Rectal smooth muscle tissue (tissue), 1 donor: ENCODE measurements around the gene KHDRBS2.

Source experiments
- H3K27ac ChIP-seq: one replicate; pipeline ENCODE4 v1.7.0; 2013; ENCODE audit warnings: low read depth, low read length, inconsistent platforms
- H3K27me3 ChIP-seq: one replicate; pipeline ENCODE4 v1.7.0; 2013; ENCODE audit warnings: low read length; ENCODE audit not compliant: control insufficient read depth, insufficient read depth
- H3K36me3 ChIP-seq: one replicate; pipeline ENCODE4 v1.7.0; 2013; ENCODE audit warnings: low read length; ENCODE audit not compliant: control insufficient read depth, insufficient read depth
- H3K4me1 ChIP-seq: one replicate; pipeline ENCODE4 v1.7.0; 2013; ENCODE audit warnings: low read length; ENCODE audit not compliant: control insufficient read depth, insufficient read depth
- H3K4me3 ChIP-seq: one replicate; pipeline ENCODE4 v1.7.0; 2013; ENCODE audit warnings: low read length
- H3K9ac ChIP-seq: one replicate; pipeline ENCODE4 v1.7.0; 2013; ENCODE audit warnings: low read length

KHDRBS2 gene

GRCh38 chr6:61886608-61887259 lies 399.3 kb downstream of the KHDRBS2 start:
- Histone ChIP-seq H3K4me1 (no peaks in the 10 kb centered on the region), H3K27me3 (no peaks in the 10 kb centered on the region), H3K27ac (no peak overlapping the region)

GRCh38 chr6:61869632-61870400 lies 416.2 kb downstream of the KHDRBS2 start:
- Histone ChIP-seq H3K27ac (no peak overlapping the region), H3K4me3 (no peak overlapping the region), H3K27me3 (no peaks in the 10 kb centered on the region)

More at GRCh38 chr6:61886608-61887259, 399.3 kb downstream of the KHDRBS2 start:
- no peaks in the 10 kb centered on the region for H3K36me3 ChIP-seq
- no peak overlapping the region for H3K9ac ChIP-seq
- no peak overlapping the region for H3K4me3 ChIP-seq

DNA sequence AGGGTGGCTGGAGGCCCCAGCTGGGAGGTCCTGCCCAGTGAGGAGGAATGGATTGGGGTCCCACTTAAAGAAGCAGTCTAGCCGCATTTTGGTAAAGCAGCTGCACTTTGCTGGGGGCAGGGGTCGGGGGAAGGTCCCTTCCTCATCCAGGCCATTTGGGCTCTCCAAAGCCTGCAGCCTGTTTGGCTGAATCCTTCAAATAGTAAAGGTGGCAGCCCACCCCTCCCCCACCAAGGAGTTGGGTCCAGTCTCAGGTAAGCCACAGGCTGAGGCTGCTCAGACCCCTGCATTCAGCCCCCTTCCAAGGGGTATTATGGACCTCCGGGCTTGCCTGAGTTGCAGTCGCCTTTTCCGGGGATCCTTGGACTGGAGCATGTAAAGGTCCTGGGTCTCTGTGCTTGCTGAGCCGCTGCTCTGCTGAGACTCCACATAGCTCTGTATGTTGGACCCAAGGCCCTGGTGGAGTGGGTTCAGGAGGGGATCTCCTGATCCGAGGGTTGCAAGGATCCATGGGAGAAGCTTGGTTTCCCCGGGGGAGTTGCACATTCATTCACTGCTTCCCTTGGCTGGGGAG lies 417.4 kb downstream of the KHDRBS2 start:
- no peaks in the 10 kb centered on the region for H3K4me1 ChIP-seq
- no peak overlapping the region for H3K9ac ChIP-seq
- no peaks in the 10 kb centered on the region for H3K36me3 ChIP-seq
- H3K27ac ChIP-seq, result no peak overlapping the region
- H3K27me3 ChIP-seq, result no peaks in the 10 kb centered on the region
- no peak overlapping the region for H3K4me3 ChIP-seq

More at GRCh38 chr6:61869632-61870400, 416.2 kb downstream of the KHDRBS2 start:
- H3K36me3 ChIP-seq, result no peaks in the 10 kb centered on the region
- no peak overlapping the region for H3K9ac ChIP-seq
- H3K4me1 ChIP-seq, result no peaks in the 10 kb centered on the region

DNA sequence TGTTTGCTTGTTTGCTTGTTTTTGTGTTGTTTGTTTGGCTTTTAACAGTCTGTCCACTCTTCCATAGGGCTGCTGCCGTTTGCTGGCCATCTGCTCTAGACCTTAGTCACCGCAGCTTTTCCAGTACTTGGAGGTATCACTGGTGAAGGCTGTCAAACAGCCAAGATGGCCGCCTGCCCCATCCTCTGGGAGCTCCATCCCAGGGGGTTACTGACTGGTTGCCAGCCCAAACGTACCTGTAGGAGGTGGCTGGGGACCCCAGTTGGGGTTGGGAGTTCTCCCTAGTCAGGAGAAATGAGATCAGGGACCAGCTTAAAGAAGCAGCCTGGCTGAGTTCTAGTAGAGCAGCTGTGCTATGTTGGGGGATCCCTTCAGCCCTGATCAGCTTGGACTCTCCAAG lies 418.4 kb downstream of the KHDRBS2 start:
- H3K4me1 ChIP-seq, result no peaks in the 10 kb centered on the region
- H3K27ac ChIP-seq, result no peak overlapping the region
- H3K4me3 ChIP-seq, result no peak overlapping the region
- no peaks in the 10 kb centered on the region for H3K36me3 ChIP-seq
- no peak overlapping the region for H3K9ac ChIP-seq
- no peaks in the 10 kb centered on the region for H3K27me3 ChIP-seq

DNA sequence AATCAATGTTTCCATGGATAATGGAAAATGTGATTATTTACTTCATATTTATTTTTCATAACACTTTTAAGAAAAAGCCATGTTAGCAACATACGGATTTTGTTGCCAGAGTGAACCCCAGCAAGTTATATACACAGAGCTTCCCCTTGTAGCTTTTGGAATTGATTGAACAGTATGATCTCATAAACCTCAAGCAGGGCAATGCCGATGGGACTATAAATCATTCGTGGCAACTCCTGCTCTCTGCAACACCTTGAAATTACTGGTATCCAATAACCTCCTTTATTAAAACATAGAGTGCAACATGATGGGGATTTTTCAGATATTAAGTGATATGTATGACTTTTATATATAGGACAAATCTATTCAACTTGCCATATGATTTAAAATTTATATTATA lies 428.5 kb downstream of the KHDRBS2 start:
- Histone ChIP-seq H3K4me1 (no peaks in the 10 kb centered on the region), H3K36me3 (no peaks in the 10 kb centered on the region), H3K27me3 (no peaks in the 10 kb centered on the region), H3K9ac (no peak overlapping the region), H3K4me3 (no peak overlapping the region), H3K27ac (no peak overlapping the region)

DNA sequence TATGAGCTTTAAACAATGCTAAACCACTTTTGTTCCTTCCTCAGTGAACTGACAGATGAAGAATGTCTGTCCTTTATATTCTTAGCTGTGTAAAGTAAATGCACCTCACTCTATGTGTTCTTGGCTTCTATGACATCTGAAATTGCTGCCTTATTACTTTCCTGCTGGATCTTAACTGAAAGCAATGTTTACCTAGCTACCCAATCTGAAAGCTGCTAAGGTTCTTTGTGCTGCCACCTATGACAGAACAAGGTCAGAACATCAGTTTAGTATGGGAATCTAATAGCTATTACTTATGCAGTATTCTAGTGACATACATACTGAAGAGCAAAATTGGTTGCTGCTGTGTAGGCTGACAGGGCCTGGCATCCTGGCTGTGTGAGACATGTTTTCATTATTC lies 444.1 kb downstream of the KHDRBS2 start:
- no peak overlapping the region for H3K27ac ChIP-seq
- H3K27me3 ChIP-seq, result no peaks in the 10 kb centered on the region

DNA sequence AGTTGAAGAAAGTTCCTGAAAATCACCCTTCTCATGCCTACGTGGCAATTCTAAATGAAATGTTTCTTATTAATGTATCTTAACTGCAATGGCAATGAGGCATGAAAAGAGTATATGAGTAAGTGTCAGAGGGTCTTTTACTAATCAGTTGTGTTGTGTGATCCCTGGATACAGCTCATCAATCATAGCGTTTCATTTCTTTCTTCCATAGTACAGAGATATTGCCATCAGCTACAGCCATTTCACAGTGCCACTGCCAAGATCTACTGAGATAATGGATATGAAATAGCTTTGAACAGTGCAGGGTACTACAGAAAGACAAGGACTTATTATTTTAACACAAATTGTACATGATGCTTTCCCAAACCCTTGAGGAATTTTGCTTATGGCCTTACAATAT lies 450.8 kb downstream of the KHDRBS2 start:
- H3K4me3 ChIP-seq, result no peak overlapping the region
- no peaks in the 10 kb centered on the region for H3K27me3 ChIP-seq
- H3K27ac ChIP-seq, result no peak overlapping the region
- H3K4me1 ChIP-seq, result no peaks in the 10 kb centered on the region
- no peaks in the 10 kb centered on the region for H3K36me3 ChIP-seq
- no peak overlapping the region for H3K9ac ChIP-seq

More for the DNA sequence above, 444.1 kb downstream of the KHDRBS2 start:
- Histone ChIP-seq H3K4me3 (no peak overlapping the region), H3K9ac (no peak overlapping the region), H3K36me3 (no peaks in the 10 kb centered on the region), H3K4me1 (no peaks in the 10 kb centered on the region)

- no peaks in the 10 kb centered on the region for H3K36me3 ChIP-seq
- no peaks in the 10 kb centered on the region for H3K27me3 ChIP-seq
- H3K27ac ChIP-seq, result no peak overlapping the region
- no peaks in the 10 kb centered on the region for H3K4me1 ChIP-seq
- no peak overlapping the region for H3K4me3 ChIP-seq
- no peak overlapping the region for H3K9ac ChIP-seq
These were observed 452.8 kb downstream of the KHDRBS2 start for GRCh38 chr6:61833176-61833755.

DNA sequence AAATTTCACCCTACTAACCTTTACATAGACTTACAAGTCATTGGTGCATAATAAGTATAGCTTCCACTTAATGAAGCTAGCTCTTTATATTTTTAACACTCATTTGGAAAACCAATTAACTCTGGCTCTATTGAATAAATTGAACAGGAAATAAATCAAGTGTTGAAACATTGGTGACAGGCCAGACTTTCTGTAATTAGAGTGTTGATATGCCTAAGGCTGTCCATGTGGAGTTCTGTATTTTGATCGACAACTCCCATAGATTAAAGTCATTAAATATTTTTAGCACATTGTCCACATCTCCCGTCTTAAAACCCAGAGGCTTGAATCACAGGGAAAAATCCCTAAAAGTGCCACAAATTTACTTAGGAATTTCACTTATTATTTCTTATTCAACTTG lies 468.3 kb downstream of the KHDRBS2 start:
- no peak overlapping the region for H3K27ac ChIP-seq
- no peaks in the 10 kb centered on the region for H3K27me3 ChIP-seq
- H3K9ac ChIP-seq, result no peak overlapping the region
- no peak overlapping the region for H3K4me3 ChIP-seq
- H3K36me3 ChIP-seq, result no peaks in the 10 kb centered on the region
- H3K4me1 ChIP-seq, result no peaks in the 10 kb centered on the region

DNA sequence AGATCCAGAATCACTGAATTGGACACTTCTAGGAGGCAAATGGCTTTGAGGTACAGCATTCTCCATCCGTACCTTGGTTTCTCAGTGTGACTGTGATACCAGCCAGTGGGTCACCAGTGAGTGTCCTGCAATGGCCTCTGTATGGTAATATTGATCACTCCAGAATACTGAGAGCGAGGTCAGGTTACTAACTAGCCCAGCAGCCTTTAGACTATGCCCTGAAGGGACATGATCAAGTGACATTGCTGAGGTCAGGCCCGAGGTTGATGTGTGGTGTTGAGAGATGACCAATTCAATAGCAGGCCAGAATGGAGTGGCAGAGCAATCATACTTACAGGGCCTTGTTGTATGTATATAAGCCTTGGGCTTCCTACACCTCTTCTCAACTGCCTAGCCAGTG lies 476.0 kb downstream of the KHDRBS2 start:
- Histone ChIP-seq H3K36me3 (no peaks in the 10 kb centered on the region), H3K27ac (no peak overlapping the region), H3K4me3 (no peak overlapping the region), H3K27me3 (no peaks in the 10 kb centered on the region), H3K4me1 (no peaks in the 10 kb centered on the region), H3K9ac (no peak overlapping the region)

- Histone ChIP-seq H3K27ac (no peak overlapping the region), H3K36me3 (no peaks in the 10 kb centered on the region), H3K27me3 (no peaks in the 10 kb centered on the region), H3K4me3 (no peak overlapping the region), H3K4me1 (no peaks in the 10 kb centered on the region), H3K9ac (no peak overlapping the region)
These were observed 476.9 kb downstream of the KHDRBS2 start for GRCh38 chr6:61809004-61809595.

DNA sequence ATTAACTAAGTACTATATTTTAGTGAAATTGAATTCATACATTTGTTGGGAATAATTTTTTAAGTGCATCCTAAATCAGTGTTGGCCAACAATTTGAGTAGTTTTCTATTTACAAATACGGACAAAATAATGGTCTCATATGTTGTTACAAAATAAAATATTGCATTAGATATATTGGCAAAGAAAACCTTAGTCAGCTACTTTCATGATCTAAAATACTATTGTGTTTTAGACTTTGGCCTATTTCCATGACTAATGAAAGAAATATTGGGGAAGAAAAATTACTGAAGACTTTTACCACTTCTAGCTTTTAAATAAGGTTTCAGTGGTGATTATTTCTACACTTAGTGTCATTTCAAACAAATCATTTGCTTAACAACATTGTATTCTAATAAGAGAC lies 498.0 kb downstream of the KHDRBS2 start:
- no peaks in the 10 kb centered on the region for H3K36me3 ChIP-seq
- H3K4me3 ChIP-seq, result no peak overlapping the region
- H3K9ac ChIP-seq, result no peak overlapping the region
- no peaks in the 10 kb centered on the region for H3K27me3 ChIP-seq
- no peaks in the 10 kb centered on the region for H3K4me1 ChIP-seq
- H3K27ac ChIP-seq, result no peak overlapping the region
